HepG2 (cell line): ENCODE results near the gene STYX. TPM values are rescaled to one million over a fixed set of nuclear protein-coding genes. Genes with fewer than 3 reads are reported as not detected.

Source experiments
- AGO1 ChIP-seq: fragments of 200-400 bp; formaldehyde crosslinking; IDR thresholded peaks from 2 replicates; pipeline ENCODE4 v1.6.1; 2017; ENCODE audit warnings: mild to moderate bottlenecking, low read depth, low read length, moderate library complexity; ENCODE audit not compliant: poor library complexity, severe bottlenecking
- GATAD2A ChIP-seq: IDR thresholded peaks from 2 replicates; pipeline ENCODE4 v1.6.1; 2016
- HCFC1 ChIP-seq: fragments of 150-350 bp; IDR thresholded peaks from 2 replicates; pipeline ENCODE4 v1.6.1; 2014; ENCODE audit warnings: low read depth, low read length
- HNRNPLL ChIP-seq: fragments of 200-400 bp; formaldehyde crosslinking; IDR thresholded peaks from 2 replicates; pipeline ENCODE4 v1.6.1; 2017; ENCODE audit warnings: mild to moderate bottlenecking, low read depth, low read length; ENCODE audit not compliant: poor library complexity, severe bottlenecking
- MBD4 ChIP-seq: IDR thresholded peaks from 2 replicates; pipeline ENCODE4 v1.6.1; 2012; ENCODE audit warnings: low read length, inconsistent platforms, borderline replicate concordance
- MEIS1 ChIP-seq: sonication (generic); formaldehyde crosslinking; IDR thresholded peaks from 2 replicates; pipeline ENCODE4 v1.9.0; 2021; ENCODE audit warnings: mild to moderate bottlenecking, missing genetic modification reagents, moderate library complexity, borderline replicate concordance
- SMAD9 ChIP-seq: sonication (generic); formaldehyde crosslinking; IDR thresholded peaks from 2 replicates; pipeline ENCODE4 v1.5.1; 2020; ENCODE audit warnings: mild to moderate bottlenecking, missing genetic modification reagents
- SRY ChIP-seq: sonication (generic); formaldehyde crosslinking; IDR thresholded peaks from 2 replicates; pipeline ENCODE4 v1.8.0; 2022; ENCODE audit warnings: mild to moderate bottlenecking, missing genetic modification reagents
- THRA ChIP-seq: sonication (generic); formaldehyde crosslinking; IDR thresholded peaks from 2 replicates; pipeline ENCODE4 v1.4.0; 2020; ENCODE audit warnings: missing genetic modification reagents, borderline replicate concordance
- ZMYM3 ChIP-seq: sonication (generic); formaldehyde crosslinking; IDR thresholded peaks from 2 replicates; pipeline ENCODE4 v1.5.1; 2020; ENCODE audit warnings: mild to moderate bottlenecking, missing genetic modification reagents
- ZMYM4 ChIP-seq: sonication (generic); formaldehyde crosslinking; IDR thresholded peaks from 2 replicates; pipeline ENCODE4 v1.8.1; 2023; ENCODE audit warnings: mild to moderate bottlenecking, missing genetic modification reagents
- ZNF12 ChIP-seq: sonication (generic); formaldehyde crosslinking; IDR thresholded peaks from 2 replicates; pipeline ENCODE4 v1.5.0; 2020; ENCODE audit warnings: missing genetic modification reagents
- ZNF124 ChIP-seq: sonication (generic); formaldehyde crosslinking; IDR thresholded peaks from 2 replicates; pipeline ENCODE4 v1.4.0; 2020; ENCODE audit warnings: missing genetic modification reagents
- ZNF256 ChIP-seq: sonication (generic); formaldehyde crosslinking; conservative IDR thresholded peaks from 2 replicates; pipeline ENCODE4 v1.4.0; 2020; ENCODE audit warnings: missing genetic modification reagents
- ZNF3 ChIP-seq: IDR thresholded peaks from 2 replicates; pipeline ENCODE4 v1.7.0; 2017; ENCODE audit warnings: inconsistent platforms
- ZNF570 ChIP-seq: sonication (generic); formaldehyde crosslinking; IDR thresholded peaks from 2 replicates; pipeline ENCODE4 v1.4.0; 2020; ENCODE audit warnings: mild to moderate bottlenecking, missing genetic modification reagents, borderline replicate concordance
- ZSCAN20 ChIP-seq: sonication (generic); formaldehyde crosslinking; IDR thresholded peaks from 2 replicates; pipeline ENCODE4 v1.4.0; 2020; ENCODE audit warnings: missing genetic modification reagents, mild to moderate bottlenecking, borderline replicate concordance
- polyA plus RNA-seq, 8 experiments: library from polyadenylated mRNA; depleted of rRNA in 3 of 8; stranded (reverse) in 7 of 8; unstranded in 1 of 8; fragments of >200 nt; fragmentation: Illumina TruSeq in 4 of 8; extraction: Trizol in 4 of 8; gene quantifications; 2 replicates each; pipeline versions ENCODE4 v1.2.1 to v1.2.3, GENCODE V29; 2011 to 2016; ENCODE audit warnings: low read depth in 4 of 8, missing spikeins in 1 of 8, mixed read lengths in 1 of 8; ENCODE audit not compliant: insufficient read depth in 1 of 8
- total RNA-seq, 5 experiments: library from RNA; depleted of rRNA; stranded (reverse); fragments of >200 nt; fragmentation: Illumina TruSeq; extraction: Trizol; gene quantifications; 2 replicates each; pipeline ENCODE4 v1.2.3, GENCODE V29; 2016; ENCODE audit warnings: low read depth in 1 of 5
- TF ChIP-seq, protein P1 (sequence below): IDR thresholded peaks from 2 replicates; pipeline ENCODE4 v1.6.1; 2018; ENCODE audit warnings: missing genetic modification reagents, mild to moderate bottlenecking, missing compliant biosample characterization
- TF ChIP-seq, protein P2 (sequence below): sonication (generic); formaldehyde crosslinking; IDR thresholded peaks from one replicate; pipeline ENCODE4 v1.5.1; 2020; ENCODE audit warnings: mild to moderate bottlenecking, missing genetic modification reagents; ENCODE audit errors: not compliant biosample characterization

STYX gene
- total and polyA plus RNA-seq, 2 of the 13 experiments (the other 11 are each of a cell fraction or from before 2014, with no cell fraction given), result 6.6 to 10.9 TPM

- TF ChIP-seq, protein P1, sequence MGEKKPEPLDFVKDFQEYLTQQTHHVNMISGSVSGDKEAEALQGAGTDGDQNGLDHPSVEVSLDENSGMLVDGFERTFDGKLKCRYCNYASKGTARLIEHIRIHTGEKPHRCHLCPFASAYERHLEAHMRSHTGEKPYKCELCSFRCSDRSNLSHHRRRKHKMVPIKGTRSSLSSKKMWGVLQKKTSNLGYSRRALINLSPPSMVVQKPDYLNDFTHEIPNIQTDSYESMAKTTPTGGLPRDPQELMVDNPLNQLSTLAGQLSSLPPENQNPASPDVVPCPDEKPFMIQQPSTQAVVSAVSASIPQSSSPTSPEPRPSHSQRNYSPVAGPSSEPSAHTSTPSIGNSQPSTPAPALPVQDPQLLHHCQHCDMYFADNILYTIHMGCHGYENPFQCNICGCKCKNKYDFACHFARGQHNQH (CRISPR knock-in tag), result peak; percentile 59; the same call in 1 of the 2 replicates
- TF ChIP-seq HCFC1 (no peak), ZSCAN20 (CRISPR knock-in tag) (peak; percentile 98), MEIS1 (CRISPR knock-in tag) (0 out of 2 replicates have a peak, but pooled peaks have one; percentile 82), MBD4 (no peak), THRA (peak; percentile 54; the same call in 1 of the 2 replicates), ZNF124 (CRISPR knock-in tag) (no peak), ZNF256 (CRISPR knock-in tag) (peak; percentile 71; the same call in 1 of the 2 replicates), AGO1 (peak; percentile 43), HNRNPLL (peak; percentile 78), ZMYM3 (CRISPR knock-in tag) (peak; percentile 7; the same call in 1 of the 2 replicates), SMAD9 (no peak), ZMYM4 (CRISPR knock-in tag) (peak; percentile 93), SRY (peak; percentile 82), ZNF3 (CRISPR knock-in tag) (no peak), ZNF12 (CRISPR knock-in tag) (peak; percentile 55; the same call in 1 of the 2 replicates), ZNF570 (peak; percentile 88; the same call in 1 of the 2 replicates), GATAD2A (CRISPR knock-in tag) (no peak; the same call in 1 of the 2 replicates)
- TF ChIP-seq, protein P2, sequence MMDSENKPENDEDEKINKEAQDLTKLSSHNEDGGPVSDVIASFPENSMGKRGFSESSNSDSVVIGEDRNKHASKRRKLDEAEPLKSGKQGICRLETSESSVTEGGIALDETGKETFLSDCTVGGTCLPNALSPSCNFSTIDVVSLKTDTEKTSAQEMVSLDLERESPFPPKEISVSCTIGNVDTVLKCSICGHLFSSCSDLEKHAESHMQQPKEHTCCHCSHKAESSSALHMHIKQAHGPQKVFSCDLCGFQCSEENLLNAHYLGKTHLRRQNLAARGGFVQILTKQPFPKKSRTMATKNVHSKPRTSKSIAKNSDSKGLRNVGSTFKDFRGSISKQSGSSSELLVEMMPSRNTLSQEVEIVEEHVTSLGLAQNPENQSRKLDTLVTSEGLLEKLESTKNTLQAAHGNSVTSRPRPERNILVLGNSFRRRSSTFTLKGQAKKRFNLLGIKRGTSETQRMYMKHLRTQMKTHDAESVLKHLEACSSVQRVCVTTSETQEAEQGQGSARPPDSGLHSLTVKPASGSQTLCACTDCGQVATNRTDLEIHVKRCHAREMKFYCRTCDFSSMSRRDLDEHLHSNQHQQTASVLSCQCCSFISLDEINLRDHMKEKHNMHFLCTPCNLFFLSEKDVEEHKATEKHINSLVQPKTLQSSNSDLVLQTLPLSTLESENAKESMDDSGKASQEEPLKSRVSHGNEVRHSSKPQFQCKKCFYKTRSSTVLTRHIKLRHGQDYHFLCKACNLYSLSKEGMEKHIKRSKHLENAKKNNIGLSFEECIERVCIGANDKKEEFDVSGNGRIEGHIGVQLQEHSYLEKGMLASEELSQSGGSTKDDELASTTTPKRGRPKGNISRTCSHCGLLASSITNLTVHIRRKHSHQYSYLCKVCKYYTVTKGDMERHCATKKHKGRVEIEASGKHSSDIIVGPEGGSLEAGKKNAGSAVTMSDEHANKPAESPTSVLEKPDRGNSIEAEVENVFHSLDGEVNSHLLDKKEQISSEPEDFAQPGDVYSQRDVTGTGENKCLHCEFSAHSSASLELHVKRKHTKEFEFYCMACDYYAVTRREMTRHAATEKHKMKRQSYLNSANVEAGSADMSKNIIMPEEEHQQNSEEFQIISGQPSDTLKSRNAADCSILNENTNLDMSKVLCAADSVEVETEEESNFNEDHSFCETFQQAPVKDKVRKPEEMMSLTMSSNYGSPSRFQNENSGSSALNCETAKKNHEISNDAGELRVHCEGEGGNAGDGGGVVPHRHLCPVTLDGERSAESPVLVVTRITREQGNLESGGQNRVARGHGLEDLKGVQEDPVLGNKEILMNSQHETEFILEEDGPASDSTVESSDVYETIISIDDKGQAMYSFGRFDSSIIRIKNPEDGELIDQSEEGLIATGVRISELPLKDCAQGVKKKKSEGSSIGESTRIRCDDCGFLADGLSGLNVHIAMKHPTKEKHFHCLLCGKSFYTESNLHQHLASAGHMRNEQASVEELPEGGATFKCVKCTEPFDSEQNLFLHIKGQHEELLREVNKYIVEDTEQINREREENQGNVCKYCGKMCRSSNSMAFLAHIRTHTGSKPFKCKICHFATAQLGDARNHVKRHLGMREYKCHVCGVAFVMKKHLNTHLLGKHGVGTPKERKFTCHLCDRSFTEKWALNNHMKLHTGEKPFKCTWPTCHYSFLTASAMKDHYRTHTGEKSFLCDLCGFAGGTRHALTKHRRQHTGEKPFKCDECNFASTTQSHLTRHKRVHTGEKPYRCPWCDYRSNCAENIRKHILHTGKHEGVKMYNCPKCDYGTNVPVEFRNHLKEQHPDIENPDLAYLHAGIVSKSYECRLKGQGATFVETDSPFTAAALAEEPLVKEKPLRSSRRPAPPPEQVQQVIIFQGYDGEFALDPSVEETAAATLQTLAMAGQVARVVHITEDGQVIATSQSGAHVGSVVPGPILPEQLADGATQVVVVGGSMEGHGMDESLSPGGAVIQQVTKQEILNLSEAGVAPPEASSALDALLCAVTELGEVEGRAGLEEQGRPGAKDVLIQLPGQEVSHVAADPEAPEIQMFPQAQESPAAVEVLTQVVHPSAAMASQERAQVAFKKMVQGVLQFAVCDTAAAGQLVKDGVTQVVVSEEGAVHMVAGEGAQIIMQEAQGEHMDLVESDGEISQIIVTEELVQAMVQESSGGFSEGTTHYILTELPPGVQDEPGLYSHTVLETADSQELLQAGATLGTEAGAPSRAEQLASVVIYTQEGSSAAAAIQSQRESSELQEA (CRISPR knock-in tag), result peak; percentile 91
Observed at GRCh38 chr14:52791223-52792096, 61.5 kb downstream of the STYX start, which contains the start of gene GNPNAT1 (continued).
